ENCODE results near the gene NWD2. TPM values are rescaled to one million over a fixed set of nuclear protein-coding genes. Genes with fewer than 3 reads are reported as not detected.

The NWD2 gene
- polyA plus RNA-seq, 1 donor from 2014 or later = not detected

DNA sequence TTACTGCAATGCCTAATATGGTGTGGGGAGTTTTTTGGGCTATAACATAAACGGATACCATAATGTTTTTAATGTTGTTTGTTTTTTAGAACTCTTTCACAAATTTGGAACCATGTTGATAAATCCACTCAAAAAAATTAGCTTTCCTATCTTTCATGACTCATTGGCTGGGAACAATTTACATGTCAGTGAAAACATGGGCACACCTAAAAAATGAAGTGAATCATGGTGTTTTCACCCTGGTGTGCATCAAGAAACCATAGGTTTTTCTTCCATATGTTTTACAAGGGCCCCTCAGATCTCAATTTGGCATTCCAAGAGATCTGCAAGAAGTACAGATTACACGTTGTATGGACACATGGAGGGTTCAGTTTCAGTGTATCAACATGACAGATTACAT is 207.1 kb downstream of the NWD2 start:
- peaks cover 28% of the 10 kb centered on the region for H3K27me3 Mint-ChIP-seq
- H3K36me3 Mint-ChIP-seq = no peaks in the 10 kb centered on the region
- H3K4me1 Mint-ChIP-seq = peaks cover 5 to 7% (median 7%) of the 10 kb centered on the region in 3 donors
- H3K9me3 Mint-ChIP-seq = peaks cover 0 to 3% (median 0%) of the 10 kb centered on the region in 3 donors
- no peak overlapping the region for H3K27ac Mint-ChIP-seq
- H3K4me3 Mint-ChIP-seq = no peak overlapping the region

DNA sequence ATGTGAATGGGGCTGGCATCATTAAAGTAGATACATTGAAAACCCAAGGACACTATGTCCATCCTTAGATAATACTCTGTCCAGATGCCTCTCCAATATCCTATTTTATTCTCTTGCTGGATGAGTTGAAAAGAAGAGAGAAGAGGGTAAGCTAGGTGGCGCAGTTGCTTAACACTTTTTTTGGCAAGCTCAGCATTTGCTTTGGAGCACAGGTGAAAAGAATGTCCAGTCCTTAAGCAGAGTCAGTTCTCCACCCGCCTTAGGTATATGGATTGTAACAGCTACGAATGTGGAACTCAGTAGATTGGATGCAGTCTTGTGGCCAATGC is 208.4 kb downstream of the NWD2 start:
- peaks cover 27% of the 10 kb centered on the region for H3K27me3 Mint-ChIP-seq
- H3K36me3 Mint-ChIP-seq = no peaks in the 10 kb centered on the region
- peak overlapping the region in 1 of 3 donors; percentile 54 for H3K27ac Mint-ChIP-seq
- H3K4me1 Mint-ChIP-seq = peaks cover 5 to 7% (median 7%) of the 10 kb centered on the region in 3 donors
- peak overlapping the region; percentile 71 to 89 (median 89) for H3K4me3 Mint-ChIP-seq
- peaks cover 0 to 3% (median 0%) of the 10 kb centered on the region in 3 donors for H3K9me3 Mint-ChIP-seq

DNA sequence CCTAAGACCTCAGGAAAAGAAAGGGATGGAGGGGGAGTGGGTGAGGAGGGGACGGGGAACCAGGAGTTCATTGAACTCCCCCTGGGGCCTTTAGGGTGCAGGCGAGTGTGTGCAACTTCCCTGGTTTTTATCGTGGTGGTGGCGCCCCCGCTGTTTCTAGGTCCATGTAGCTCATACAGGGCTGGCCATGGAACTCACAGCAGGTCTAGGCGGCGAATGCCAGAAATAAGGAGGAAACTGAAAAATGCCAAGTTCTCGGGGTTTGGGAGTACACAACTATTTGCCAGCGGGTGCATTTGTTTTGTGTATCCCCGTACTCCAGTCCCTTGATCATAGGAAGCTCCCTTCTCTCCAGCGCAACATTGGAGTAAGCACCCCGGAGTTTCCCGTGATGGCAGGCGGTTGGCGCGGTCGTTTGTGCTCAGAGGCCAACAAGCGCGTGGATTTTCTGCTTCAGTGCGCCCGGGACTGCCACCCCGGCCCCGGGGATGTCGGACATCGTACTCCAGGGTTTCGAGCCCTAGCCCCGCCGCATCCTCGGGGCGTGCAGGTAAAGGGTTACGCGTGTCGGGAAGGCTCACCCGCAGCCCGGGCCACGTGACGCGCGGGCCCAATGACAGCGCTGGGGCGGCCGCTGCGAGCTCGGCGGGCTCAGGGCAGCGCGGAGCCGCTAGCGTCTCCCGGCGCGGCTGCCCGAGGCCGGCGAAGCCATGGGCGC is 208.9 kb downstream of the NWD2 start:
- Mint-ChIP-seq H3K4me3 (peak overlapping the region; percentile 71 to 89 (median 89)), H3K9me3 (peaks cover 0 to 3% (median 0%) of the 10 kb centered on the region in 3 donors), H3K27me3 (peaks cover 27% of the 10 kb centered on the region), H3K27ac (no peak overlapping the region), H3K4me1 (peaks cover 5 to 7% (median 7%) of the 10 kb centered on the region in 3 donors), H3K36me3 (no peaks in the 10 kb centered on the region)

DNA sequence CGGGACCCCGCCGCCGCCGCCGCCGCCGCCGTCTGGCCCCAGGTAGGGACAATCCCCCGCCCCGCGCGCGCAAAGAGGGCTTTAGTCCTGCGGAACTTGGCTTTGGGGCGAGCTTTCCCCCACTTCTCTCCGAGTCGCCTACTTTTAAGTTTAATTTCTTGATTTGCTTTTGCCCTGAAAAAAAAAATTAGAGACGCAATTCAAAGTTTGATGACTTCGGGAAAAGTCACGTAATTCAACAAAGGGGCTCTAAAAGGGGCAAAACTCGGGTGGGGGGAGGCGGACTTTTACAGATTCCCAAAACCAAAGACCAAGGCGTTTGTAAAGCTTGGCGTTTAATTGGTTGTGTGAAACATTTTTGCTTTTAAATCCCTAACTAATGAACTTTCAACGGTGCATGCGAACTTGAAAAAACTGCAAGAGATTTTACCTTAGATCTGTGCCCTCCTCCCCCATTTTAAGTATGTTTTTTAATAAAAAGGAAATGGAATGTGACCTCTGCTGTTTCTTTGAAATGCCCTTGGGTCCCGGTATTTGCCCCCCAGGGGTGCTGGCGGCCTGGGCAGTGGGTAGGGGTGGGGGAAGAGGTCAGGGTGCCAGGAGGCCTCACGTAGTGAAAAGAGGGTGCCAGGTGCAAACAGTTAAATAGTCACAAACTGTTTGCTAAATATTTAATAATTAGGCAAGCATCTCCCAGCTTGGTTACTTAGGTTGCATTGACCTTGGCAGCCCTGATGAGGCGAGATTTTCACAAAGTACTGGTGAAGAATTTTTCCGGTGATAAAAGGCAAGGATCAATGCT is 209.7 kb downstream of the NWD2 start:
- H3K9me3 Mint-ChIP-seq = peaks cover 0 to 3% (median 0%) of the 10 kb centered on the region in 3 donors
- peaks cover 5 to 7% (median 7%) of the 10 kb centered on the region in 3 donors for H3K4me1 Mint-ChIP-seq
- peak overlapping the region in 1 of 3 donors; percentile 35 for H3K27ac Mint-ChIP-seq
- H3K27me3 Mint-ChIP-seq = peaks cover 27% of the 10 kb centered on the region
- H3K36me3 Mint-ChIP-seq = no peaks in the 10 kb centered on the region
- peak overlapping the region; percentile 22 to 63 (median 31) for H3K4me3 Mint-ChIP-seq

DNA sequence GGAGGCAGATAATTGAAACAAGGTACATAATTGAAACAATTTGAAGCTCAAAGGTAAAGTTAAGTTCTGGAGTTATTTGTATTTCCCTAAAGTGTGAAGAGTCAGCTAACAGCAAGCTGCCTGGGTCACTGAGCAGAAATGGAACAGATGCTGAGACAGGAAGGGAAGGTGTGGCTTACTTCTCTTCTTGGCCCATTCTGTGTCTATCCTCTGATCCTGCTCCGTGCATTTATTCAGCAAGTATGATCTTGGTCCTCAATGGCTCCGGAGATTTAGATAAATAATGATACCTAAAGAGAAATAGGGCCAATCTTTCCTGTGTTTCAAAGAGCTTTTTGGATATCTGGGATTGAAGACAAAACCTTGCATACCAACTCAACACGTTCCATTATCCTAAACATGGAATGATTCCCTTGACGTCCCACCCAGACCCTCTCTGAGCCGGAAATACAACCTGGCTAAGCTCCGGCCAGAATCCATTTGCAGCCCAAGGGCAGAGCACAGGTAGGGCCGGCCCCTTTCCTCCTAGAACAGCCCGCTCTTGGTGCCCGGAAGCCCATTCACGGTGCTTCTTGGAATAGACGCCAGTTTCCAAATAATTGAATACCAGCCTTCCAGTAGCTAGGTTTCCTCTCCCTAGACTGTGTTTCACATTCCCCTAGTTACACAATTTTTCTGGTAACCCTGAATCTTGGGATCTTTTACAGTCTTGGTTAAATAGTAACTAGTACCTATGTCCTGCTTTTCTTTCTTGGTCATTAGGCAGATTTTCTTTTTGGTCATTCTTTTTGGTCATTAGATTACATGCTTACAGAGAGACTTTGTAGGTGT is 211.0 kb downstream of the NWD2 start:
- no peaks in the 10 kb centered on the region for H3K36me3 Mint-ChIP-seq
- peaks cover 30% of the 10 kb centered on the region for H3K27me3 Mint-ChIP-seq
- H3K4me3 Mint-ChIP-seq = no peak overlapping the region
- H3K4me1 Mint-ChIP-seq = peaks cover 5 to 7% (median 7%) of the 10 kb centered on the region in 3 donors
- H3K9me3 Mint-ChIP-seq = peaks cover 0 to 3% (median 0%) of the 10 kb centered on the region in 3 donors
- no peak overlapping the region for H3K27ac Mint-ChIP-seq

DNA sequence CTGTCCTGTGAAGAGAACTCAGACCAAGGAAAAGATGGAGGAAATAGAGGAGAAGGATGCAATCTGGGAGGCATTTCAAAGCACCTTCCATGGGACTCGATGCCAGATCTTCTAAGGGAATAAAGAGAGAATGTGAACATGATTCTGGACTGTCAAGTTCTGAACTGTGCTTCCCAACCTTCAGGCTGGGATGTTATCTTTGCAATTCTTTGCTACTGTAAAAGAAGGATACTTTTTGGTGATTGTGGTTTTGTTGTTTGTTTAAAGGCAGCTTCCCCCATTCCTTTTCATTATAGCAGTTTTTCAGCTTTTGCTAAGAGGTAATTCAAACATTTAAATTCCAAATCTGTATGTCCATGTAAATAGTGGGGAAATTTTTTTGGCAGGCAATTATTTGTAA is 217.3 kb downstream of the NWD2 start:
- peaks cover 8% of the 10 kb centered on the region for H3K27me3 Mint-ChIP-seq
- no peaks in the 10 kb centered on the region for H3K9me3 Mint-ChIP-seq
- no peak overlapping the region for H3K4me3 Mint-ChIP-seq
- H3K36me3 Mint-ChIP-seq = no peaks in the 10 kb centered on the region
- H3K4me1 Mint-ChIP-seq = peaks cover 0 to 2% (median 0%) of the 10 kb centered on the region in 3 donors
- no peak overlapping the region for H3K27ac Mint-ChIP-seq

DNA sequence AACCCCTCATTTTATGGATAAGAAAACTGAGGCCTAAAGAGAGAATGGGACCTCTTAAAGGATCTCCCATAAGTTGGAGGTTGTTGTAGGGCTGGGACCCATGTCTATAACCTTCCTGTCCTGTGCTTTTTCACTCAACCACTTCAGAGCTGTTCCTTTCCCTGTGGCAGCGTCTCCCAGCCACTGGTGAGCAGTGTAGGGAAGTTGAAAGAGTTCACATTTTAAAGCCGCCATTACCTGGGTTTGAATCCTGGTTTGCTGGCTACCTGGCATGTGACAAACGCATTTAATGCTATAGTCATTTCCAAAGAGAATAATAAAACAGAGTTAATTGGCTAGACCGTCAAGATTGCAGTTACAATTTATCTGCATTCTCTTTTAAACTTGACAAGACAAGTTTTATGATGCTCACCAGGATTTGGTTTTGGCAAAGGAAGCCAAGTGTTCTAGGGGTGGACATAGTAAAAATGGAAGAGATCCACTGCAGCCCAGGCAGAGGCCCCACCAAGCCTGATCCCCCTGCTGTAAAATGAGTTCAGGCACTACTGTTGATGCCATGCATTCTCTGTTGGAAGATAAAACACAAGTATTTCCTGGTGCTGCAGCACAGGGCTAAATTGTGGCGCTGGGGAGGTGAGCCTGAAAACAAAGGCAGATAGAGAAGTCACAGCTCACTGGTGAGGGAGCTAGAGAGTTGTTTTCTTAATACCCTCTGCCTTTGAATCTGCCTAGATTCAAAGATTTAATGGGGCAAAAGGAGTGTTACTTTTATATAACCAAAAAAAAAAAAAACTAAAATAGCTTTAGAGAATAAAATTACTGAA is 218.7 kb downstream of the NWD2 start:
- Mint-ChIP-seq H3K9me3 (no peaks in the 10 kb centered on the region), H3K4me1 (peaks cover 0 to 2% (median 0%) of the 10 kb centered on the region in 3 donors), H3K4me3 (no peak overlapping the region), H3K36me3 (no peaks in the 10 kb centered on the region), H3K27ac (no peak overlapping the region), H3K27me3 (peaks cover 8% of the 10 kb centered on the region)

DNA sequence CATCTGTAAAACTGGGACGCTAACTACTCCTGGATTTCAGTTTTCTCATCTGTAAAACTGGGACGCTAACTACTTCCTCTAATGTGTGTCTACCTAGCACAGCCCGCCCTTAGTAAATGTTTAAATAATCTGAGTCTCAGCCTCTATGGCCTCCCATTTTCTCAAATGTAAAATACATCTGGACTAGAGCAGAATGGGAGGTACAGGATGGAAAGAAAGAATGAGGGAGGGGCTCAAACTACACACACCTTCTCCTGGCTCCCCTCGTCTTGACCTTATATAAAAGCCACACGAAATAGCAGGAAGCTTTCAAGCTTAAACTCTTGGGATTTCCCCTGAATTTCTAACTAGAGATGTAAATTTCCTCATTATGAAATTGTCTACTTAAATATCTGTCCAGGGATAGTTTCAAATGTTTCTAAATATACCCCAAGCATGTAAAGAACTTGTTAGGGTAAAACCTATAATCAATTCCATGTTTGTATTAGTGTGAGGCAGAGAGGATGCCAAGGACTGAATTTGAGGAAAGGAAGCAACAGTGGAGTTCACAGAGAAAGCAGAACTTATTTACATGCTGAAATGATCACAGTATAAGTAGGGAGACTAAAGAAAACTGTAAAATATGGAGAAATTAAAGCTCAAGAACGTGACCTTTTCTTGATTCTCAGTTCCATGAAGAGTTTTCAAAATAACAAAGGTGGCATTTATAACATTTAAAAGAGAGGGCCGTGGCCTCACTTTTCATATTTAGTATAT is 220.0 kb downstream of the NWD2 start:
- Mint-ChIP-seq H3K36me3 (no peaks in the 10 kb centered on the region), H3K9me3 (no peaks in the 10 kb centered on the region), H3K27me3 (peaks cover 8% of the 10 kb centered on the region), H3K4me1 (peaks cover 0 to 2% (median 0%) of the 10 kb centered on the region in 3 donors), H3K27ac (no peak overlapping the region), H3K4me3 (no peak overlapping the region)

DNA sequence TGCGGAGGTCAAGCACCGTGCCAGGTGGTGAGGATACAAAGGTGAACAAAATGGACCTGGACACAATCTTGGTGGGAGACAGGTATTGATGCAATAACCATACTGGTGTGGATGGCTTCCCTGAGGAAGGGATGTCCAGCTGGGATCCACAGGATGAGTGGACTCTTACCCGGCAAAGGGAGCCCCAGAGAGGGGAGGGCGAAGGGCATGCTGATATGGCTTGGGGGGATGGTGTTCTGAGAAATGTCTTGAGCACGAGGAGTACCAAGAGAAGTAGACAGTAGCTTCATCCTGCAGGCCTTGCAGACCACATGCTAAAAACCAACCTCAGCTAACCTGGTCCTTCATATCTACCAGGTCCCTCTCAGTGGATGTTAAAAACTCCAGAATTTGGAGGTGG is 220.8 kb downstream of the NWD2 start:
- no peak overlapping the region for H3K27ac Mint-ChIP-seq
- peaks cover 0 to 2% (median 0%) of the 10 kb centered on the region in 3 donors for H3K4me1 Mint-ChIP-seq
- H3K9me3 Mint-ChIP-seq = no peaks in the 10 kb centered on the region
- no peak overlapping the region for H3K4me3 Mint-ChIP-seq
- H3K36me3 Mint-ChIP-seq = no peaks in the 10 kb centered on the region
- H3K27me3 Mint-ChIP-seq = peaks cover 6% of the 10 kb centered on the region

DNA sequence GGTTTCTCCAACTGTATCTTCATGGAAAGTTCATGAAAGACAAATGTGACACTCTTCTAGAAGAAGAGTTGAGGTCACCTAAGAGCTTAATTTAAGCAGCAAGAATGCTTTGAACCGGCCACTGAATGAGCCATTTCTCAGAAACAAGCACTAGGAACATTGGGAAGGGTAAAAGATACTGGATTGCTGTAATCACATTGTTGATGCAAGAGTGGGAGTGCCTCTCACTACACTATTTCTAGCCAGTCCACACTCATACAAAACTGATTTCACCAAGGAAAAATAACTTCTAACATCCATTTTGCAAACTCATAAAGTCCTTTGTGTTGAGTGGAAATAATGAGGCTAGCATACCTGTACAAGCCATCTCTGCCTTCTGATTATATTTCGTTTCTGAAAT is 221.3 kb downstream of the NWD2 start:
- Mint-ChIP-seq H3K27ac (no peak overlapping the region), H3K27me3 (peaks cover 6% of the 10 kb centered on the region), H3K9me3 (no peaks in the 10 kb centered on the region), H3K4me3 (no peak overlapping the region), H3K4me1 (peaks cover 0 to 2% (median 0%) of the 10 kb centered on the region in 3 donors), H3K36me3 (no peaks in the 10 kb centered on the region)

DNA sequence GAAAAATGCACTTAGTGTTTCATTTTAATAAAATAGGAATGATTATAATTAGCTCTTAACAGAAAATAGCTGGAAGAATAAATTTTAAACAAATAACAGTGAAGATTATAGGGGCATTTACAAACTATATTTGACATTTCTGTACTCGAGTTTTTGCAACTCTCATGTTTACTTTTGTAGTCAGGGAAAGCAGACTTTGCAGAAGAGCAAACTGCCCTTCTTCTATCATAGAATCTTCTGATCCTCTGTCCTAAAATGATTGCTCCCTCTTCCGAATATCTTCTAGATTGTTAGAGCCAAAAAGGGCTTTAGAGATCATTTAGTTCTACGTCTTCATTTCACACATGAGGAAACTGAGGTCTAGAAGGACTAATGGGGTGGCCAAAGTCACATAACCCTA is 222.7 kb downstream of the NWD2 start:
- Mint-ChIP-seq H3K4me3 (no peak overlapping the region), H3K27me3 (peaks cover 2% of the 10 kb centered on the region), H3K4me1 (peaks cover 0 to 2% (median 0%) of the 10 kb centered on the region in 3 donors), H3K9me3 (no peaks in the 10 kb centered on the region), H3K36me3 (no peaks in the 10 kb centered on the region), H3K27ac (no peak overlapping the region)

DNA sequence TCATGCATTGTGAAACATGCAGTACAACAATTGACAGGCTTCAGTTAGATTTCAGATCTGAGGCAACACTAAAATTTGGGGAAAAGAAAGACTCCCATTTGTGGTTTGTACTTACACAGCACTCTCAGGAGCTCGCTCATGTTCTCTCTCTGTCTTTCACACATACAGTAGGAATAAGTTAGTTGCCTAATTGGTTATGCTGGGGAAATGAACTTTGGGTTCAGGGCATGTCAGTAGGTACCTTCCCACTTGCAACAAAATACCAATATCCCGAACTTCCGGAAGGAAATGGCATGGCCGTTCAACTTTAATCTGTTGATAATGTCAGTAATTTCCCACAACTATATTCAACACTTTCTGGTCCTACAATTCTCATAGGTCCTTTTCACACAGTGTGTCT is 223.3 kb downstream of the NWD2 start:
- H3K36me3 Mint-ChIP-seq = no peaks in the 10 kb centered on the region
- no peaks in the 10 kb centered on the region for H3K9me3 Mint-ChIP-seq

DNA sequence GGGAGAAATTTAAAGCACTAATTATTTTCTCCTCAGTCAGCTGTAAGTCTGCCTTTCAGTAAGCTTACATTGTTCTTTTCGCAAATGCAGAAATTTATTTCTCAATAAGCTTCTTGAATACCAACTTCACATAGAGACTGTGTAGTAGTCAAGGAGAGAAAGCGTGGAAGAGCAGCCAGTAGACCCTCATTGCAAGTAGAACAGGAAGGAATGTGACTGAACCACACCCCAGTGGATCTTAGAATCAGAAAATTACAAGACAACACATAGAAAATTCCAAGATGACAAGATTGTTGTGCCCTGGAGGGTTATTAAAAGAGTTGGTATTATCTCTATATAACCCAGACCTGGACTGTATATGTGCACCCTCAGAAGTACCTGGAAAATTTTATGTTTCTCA is 224.7 kb downstream of the NWD2 start:
- H3K27ac Mint-ChIP-seq = no peak overlapping the region
- H3K9me3 Mint-ChIP-seq = peaks cover 0 to 2% (median 0%) of the 10 kb centered on the region in 3 donors
- H3K27me3 Mint-ChIP-seq = peaks cover 5% of the 10 kb centered on the region
- no peaks in the 10 kb centered on the region for H3K36me3 Mint-ChIP-seq
- no peak overlapping the region for H3K4me3 Mint-ChIP-seq
- peaks cover 0 to 2% (median 0%) of the 10 kb centered on the region in 3 donors for H3K4me1 Mint-ChIP-seq

More for the DNA sequence above, 223.3 kb downstream of the NWD2 start:
- H3K4me1 Mint-ChIP-seq = peaks cover 0 to 2% (median 0%) of the 10 kb centered on the region in 3 donors
- H3K4me3 Mint-ChIP-seq = no peak overlapping the region
- peaks cover 2% of the 10 kb centered on the region for H3K27me3 Mint-ChIP-seq
- H3K27ac Mint-ChIP-seq = no peak overlapping the region
